Upper lobe of left lung (tissue), 4 donors: ENCODE measurements around the gene NRXN3.

Experiments
- CTCF ChIP-seq, 6 experiments: fragments of 450-650 bp in 4 of 6; fragments of 200-600 bp in 2 of 6; sonication (generic) in 2 of 6; IDR thresholded peaks; one replicate each; pipeline ENCODE4 v1.5.1; 2016 to 2019; ENCODE audit warnings: antibody characterized with exemption in 6 of 6
- POLR2A ChIP-seq, 4 donors: fragments of 450-650 bp; IDR thresholded peaks; one replicate each; pipeline ENCODE4 v1.5.1; 2016 to 2017; ENCODE audit warnings: antibody characterized with exemption in 4 of 4, mild to moderate bottlenecking in 2 of 4

DNA sequence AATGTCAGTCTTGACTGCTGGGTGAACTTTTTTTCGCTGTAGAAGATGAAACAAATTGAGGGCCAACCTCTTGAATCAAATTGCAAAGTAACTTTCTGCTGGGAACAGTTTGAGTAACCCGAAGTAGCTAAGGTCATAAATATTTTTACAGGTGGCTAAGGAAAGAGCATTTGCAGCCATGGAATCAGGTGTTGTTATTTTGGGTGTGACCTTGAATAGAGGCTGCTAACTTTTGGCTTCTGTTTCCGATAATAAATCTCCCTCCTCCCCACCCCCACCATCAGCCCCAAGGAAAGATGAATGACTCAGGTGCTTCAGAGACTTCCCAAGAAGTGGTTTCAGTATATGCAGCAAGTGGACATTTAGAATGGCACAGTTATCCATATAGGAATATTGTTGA, 1469.4 kb downstream of the NRXN3 start:
- no peak for TF ChIP-seq POLR2A (IDR thresholded peaks at IDR 0.05)
- no peak for TF ChIP-seq CTCF (IDR thresholded peaks at IDR 0.05)
